ENCODE results near the gene ZNF827. TPM values are rescaled to one million over a fixed set of nuclear protein-coding genes. Genes with fewer than 3 reads are reported as not detected.

Gene ZNF827
- total RNA-seq, 1 donor, result 16.3 TPM

DNA sequence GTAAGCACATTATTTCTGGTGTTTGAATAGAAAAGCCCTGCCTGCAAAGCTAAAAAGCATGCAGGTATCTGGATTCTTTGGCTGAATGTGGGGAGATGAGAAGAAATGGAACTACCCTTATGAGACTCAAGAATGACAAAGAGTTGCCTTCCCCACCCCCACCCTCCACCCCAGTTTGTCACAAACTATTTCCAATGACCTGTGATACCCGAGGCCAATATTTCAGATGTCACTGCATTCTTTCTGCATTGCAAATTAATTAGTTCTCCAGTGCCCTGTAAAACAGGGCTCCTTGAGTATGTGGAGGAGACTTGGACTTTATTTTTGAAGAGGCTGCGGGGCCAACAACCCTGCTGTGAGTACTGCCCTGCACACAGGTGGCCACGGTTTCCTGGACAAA lies 116.4 kb downstream of the ZNF827 start:
- Histone ChIP-seq H4K20me1 (ENCODE audit: insufficient read depth, low read length) (no peaks in the 10 kb centered on the region), H3K79me2 (ENCODE audit: insufficient read depth, low read length) (no peaks in the 10 kb centered on the region), H3K36me3 (ENCODE audit: insufficient read depth, low read length) (peaks cover 5% of the 10 kb centered on the region), H3K4me3 (ENCODE audit: insufficient read depth, low read length) (no peak overlapping the region), H3K27me3 (ENCODE audit: insufficient read depth, low read length) (no peaks in the 10 kb centered on the region), H3K27ac (ENCODE audit: low read depth, low read length) (no peak overlapping the region), H2AFZ (ENCODE audit: low read length) (no peak overlapping the region), H3K4me2 (ENCODE audit: insufficient read depth, low read length) (no peak overlapping the region), H3K4me1 (ENCODE audit: insufficient read depth, low read length) (no peaks in the 10 kb centered on the region), H3K9me3 (ENCODE audit: low read depth, low read length) (no peaks in the 10 kb centered on the region)
- TF ChIP-seq, protein P1, sequence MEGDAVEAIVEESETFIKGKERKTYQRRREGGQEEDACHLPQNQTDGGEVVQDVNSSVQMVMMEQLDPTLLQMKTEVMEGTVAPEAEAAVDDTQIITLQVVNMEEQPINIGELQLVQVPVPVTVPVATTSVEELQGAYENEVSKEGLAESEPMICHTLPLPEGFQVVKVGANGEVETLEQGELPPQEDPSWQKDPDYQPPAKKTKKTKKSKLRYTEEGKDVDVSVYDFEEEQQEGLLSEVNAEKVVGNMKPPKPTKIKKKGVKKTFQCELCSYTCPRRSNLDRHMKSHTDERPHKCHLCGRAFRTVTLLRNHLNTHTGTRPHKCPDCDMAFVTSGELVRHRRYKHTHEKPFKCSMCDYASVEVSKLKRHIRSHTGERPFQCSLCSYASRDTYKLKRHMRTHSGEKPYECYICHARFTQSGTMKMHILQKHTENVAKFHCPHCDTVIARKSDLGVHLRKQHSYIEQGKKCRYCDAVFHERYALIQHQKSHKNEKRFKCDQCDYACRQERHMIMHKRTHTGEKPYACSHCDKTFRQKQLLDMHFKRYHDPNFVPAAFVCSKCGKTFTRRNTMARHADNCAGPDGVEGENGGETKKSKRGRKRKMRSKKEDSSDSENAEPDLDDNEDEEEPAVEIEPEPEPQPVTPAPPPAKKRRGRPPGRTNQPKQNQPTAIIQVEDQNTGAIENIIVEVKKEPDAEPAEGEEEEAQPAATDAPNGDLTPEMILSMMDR (IDR thresholded peaks at IDR 0.05; ENCODE audit: extremely low read depth, low read depth, low read length), result no peak
- no peak for DNase-seq (ENCODE audit: insufficient read length, low spot score, missing footprints)

DNA sequence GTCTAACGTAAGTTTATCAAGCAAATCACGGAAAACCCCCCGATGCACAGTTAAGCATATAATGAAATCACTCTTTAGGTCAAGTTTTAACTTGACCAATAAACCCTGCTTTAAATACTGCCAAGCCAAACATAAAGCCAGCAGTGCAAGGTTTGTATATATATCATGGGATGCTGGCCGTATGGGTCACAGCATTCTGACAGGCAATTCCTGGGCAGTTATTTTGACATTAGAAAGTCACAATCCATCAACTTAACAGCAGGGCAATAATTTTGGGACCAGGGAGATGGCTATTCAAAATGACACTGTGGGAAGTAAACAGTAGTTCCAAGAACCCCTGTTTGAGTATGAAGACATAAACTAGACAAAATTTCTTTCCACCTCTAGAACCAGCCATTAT lies 116.9 kb downstream of the ZNF827 start:
- Histone ChIP-seq H3K36me3 (ENCODE audit: insufficient read depth, low read length) (peaks cover 5% of the 10 kb centered on the region), H2AFZ (ENCODE audit: low read length) (no peak overlapping the region), H3K9me3 (ENCODE audit: low read depth, low read length) (no peaks in the 10 kb centered on the region), H4K20me1 (ENCODE audit: insufficient read depth, low read length) (no peaks in the 10 kb centered on the region), H3K27me3 (ENCODE audit: insufficient read depth, low read length) (no peaks in the 10 kb centered on the region), H3K27ac (ENCODE audit: low read depth, low read length) (no peak overlapping the region), H3K4me1 (ENCODE audit: insufficient read depth, low read length) (no peaks in the 10 kb centered on the region), H3K4me3 (ENCODE audit: insufficient read depth, low read length) (no peak overlapping the region), H3K4me2 (ENCODE audit: insufficient read depth, low read length) (no peak overlapping the region), H3K79me2 (ENCODE audit: insufficient read depth, low read length) (no peaks in the 10 kb centered on the region)
- TF ChIP-seq, protein P1 (IDR thresholded peaks at IDR 0.05; ENCODE audit: extremely low read depth, low read depth, low read length), result no peak
- DNase-seq (ENCODE audit: insufficient read length, low spot score, missing footprints), result no peak

DNA sequence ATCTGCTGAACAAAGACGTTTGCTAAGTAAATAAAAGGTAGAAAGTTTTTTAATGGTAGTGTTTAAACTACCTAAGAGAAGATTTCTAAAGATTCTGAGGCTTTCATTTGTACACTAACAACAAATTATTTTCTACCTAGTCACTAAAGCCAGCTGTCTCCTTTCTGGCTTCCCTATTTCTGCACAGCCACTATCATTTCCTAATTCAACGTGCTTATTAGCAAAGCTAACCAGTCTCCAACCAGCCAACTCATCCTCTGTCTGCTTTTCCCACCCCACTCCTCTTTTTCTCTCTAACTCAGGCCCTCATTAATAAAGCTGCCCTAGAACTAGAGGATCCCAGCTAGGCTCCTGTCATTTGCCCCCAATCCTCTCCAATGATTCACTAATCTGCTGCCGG lies 118.2 kb downstream of the ZNF827 start:
- peaks cover 2% of the 10 kb centered on the region for H3K4me1 ChIP-seq (ENCODE audit: insufficient read depth, low read length)
- H3K27me3 ChIP-seq (ENCODE audit: insufficient read depth, low read length), result no peaks in the 10 kb centered on the region
- DNase-seq (ENCODE audit: insufficient read length, low spot score, missing footprints), result no peak
- H3K27ac ChIP-seq (ENCODE audit: low read depth, low read length), result no peak overlapping the region
- no peak overlapping the region for H3K4me2 ChIP-seq (ENCODE audit: insufficient read depth, low read length)
- no peaks in the 10 kb centered on the region for H3K9me3 ChIP-seq (ENCODE audit: low read depth, low read length)
- no peak overlapping the region for H2AFZ ChIP-seq (ENCODE audit: low read length)
- H3K79me2 ChIP-seq (ENCODE audit: insufficient read depth, low read length), result no peaks in the 10 kb centered on the region
- TF ChIP-seq, protein P1 (IDR thresholded peaks at IDR 0.05; ENCODE audit: extremely low read depth, low read depth, low read length), result no peak
- peaks cover 4% of the 10 kb centered on the region for H3K36me3 ChIP-seq (ENCODE audit: insufficient read depth, low read length)
- no peaks in the 10 kb centered on the region for H4K20me1 ChIP-seq (ENCODE audit: insufficient read depth, low read length)
- H3K4me3 ChIP-seq (ENCODE audit: insufficient read depth, low read length), result no peak overlapping the region

DNA sequence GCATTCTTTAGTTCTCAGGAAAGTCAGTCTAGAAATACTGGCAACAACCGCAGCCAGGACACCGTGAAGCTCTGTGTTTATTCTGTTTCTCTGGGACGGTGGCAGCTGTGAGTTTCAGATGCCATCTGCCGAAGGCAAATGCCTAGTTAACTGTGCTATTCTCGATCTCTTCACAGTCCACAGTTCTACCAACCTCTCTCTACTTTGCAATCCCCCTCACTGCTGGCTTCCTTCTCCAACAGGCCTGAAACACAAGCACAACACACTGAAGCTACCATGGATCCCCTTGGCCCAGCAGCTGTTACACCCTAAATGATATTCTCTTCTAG lies 118.8 kb downstream of the ZNF827 start:
- Histone ChIP-seq H3K4me1 (ENCODE audit: insufficient read depth, low read length) (peaks cover 8% of the 10 kb centered on the region), H4K20me1 (ENCODE audit: insufficient read depth, low read length) (no peaks in the 10 kb centered on the region), H3K36me3 (ENCODE audit: insufficient read depth, low read length) (no peaks in the 10 kb centered on the region), H3K27ac (ENCODE audit: low read depth, low read length) (no peak overlapping the region), H3K4me3 (ENCODE audit: insufficient read depth, low read length) (no peak overlapping the region), H2AFZ (ENCODE audit: low read length) (no peak overlapping the region), H3K4me2 (ENCODE audit: insufficient read depth, low read length) (no peak overlapping the region), H3K9me3 (ENCODE audit: low read depth, low read length) (no peaks in the 10 kb centered on the region), H3K79me2 (ENCODE audit: insufficient read depth, low read length) (no peaks in the 10 kb centered on the region), H3K27me3 (ENCODE audit: insufficient read depth, low read length) (no peaks in the 10 kb centered on the region)
- DNase-seq (ENCODE audit: insufficient read length, low spot score, missing footprints), result no peak
- TF ChIP-seq, protein P1 (IDR thresholded peaks at IDR 0.05; ENCODE audit: extremely low read depth, low read depth, low read length), result no peak

Data from osteoblast (primary cell).